Anterior cingulate cortex (tissue), 58 donors: ENCODE results near the gene TMEM163.

ENCODE experiments used
- DNase-seq, 58 donors: peaks; one replicate each; lab custom pipeline; 2025; lab: John Stamatoyannopoulos, UW

TMEM163 gene

GRCh38 chr2:134446383-134447017, 272.3 kb downstream of the TMEM163 start:
- peak in 14 of 58 donors; percentile 7 to 34 (median 12) for DNase-seq

GRCh38 chr2:134445985-134446382, 272.8 kb downstream of the TMEM163 start:
- no peak for DNase-seq

DNA sequence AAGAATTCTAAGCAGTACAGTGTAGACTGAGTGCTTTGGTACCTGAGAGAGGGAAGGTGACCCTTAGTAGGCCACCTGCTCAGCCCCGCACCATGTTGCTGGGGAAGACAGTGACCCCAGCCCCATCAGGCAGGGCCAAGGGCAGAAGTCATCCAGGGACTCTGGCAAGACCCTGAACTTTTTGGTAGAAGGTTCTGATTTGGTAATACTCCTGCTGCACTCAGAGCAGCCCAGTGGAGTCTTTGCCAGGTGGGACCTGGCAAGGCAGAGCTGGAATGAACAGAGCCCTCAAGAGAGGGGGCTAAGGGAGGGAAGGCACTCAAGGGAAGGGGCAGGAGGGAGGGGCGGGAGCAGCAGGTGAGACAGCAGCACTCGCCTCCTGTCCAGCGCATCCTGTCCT, 273.7 kb downstream of the TMEM163 start:
- DNase-seq, result no peak

- no peak for DNase-seq
Observed at GRCh38 chr2:134443814-134444480, 274.9 kb downstream of the TMEM163 start.

GRCh38 chr2:134441153-134441863, 277.5 kb downstream of the TMEM163 start:
- no peak for DNase-seq

- DNase-seq, result no peak
Observed at GRCh38 chr2:134440336-134440909, 278.4 kb downstream of the TMEM163 start.

GRCh38 chr2:134438371-134438770, 280.4 kb downstream of the TMEM163 start:
- no peak for DNase-seq

- DNase-seq, result no peak
Observed at GRCh38 chr2:134436706-134437105, 282.1 kb downstream of the TMEM163 start.

DNA sequence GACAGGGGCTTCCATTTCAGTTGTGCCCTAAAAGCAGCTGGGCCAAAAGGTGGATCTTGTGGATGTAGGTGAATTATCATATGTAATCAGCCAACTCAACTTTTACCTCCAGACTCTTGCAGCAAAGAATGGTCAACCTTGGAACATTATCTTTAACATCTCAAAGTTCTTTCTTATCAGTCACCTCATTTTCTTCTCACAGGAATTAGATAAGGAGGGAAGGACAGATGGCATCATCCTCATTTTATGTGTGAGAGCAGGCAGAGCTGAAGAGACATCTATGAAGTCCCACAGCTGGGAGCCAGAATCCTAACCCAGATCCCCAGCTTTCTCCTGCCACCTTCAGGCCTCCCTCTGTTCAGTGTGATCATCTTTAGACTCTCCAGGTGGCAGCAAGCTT, 282.9 kb downstream of the TMEM163 start:
- DNase-seq, result no peak

- DNase-seq, result no peak
Observed at GRCh38 chr2:134435505-134435904, 283.3 kb downstream of the TMEM163 start.

DNA sequence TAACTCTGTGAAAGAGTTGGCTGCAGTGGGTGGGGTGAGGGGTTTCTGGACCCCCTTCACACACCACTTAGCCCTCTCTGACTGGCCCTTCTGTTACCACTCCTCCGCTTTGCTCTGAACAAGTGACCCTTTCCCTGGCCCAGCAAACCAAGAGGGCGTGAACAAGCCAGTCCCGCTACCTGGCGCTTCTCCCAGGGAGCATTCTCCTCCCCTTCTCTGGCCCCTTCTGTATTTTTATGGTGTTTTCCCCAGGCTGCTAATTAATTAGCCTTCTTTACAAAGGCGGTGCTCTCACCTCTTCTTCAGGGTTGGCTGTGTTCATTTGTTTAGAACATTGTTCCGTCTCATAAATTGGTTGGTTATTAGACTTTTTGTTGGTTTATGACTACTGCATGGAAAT, 284.8 kb downstream of the TMEM163 start:
- DNase-seq, result peak in 14 of 58 donors; percentile 3 to 62 (median 24)

DNA sequence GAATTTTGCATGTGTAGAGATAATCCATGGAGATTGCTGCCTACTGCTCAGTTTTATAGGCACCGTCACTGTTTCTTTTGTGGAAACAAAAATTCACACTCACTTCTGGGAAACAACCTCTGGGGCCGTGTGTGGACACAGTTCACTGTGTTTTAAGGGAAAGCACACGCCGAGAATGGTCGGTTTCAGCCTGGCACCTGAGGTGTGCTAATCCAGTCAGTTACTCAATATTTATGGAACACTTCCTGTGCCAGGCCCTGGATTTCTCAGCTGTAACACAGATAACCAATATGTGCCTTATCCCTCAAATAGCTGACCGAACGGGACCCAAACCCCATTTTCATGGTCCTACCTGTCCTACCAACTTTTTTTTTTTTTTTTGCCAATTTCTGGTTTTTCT, 285.3 kb downstream of the TMEM163 start:
- no peak for DNase-seq

- no peak for DNase-seq
Observed at GRCh38 chr2:134432435-134432883, 286.3 kb downstream of the TMEM163 start.

GRCh38 chr2:134431838-134432434, 286.9 kb downstream of the TMEM163 start:
- DNase-seq, result no peak

- DNase-seq, result no peak
Observed at GRCh38 chr2:134429886-134430285, 288.9 kb downstream of the TMEM163 start.

- no peak for DNase-seq
Observed at GRCh38 chr2:134426721-134427120, 292.1 kb downstream of the TMEM163 start.

GRCh38 chr2:134425724-134426496, 292.9 kb downstream of the TMEM163 start:
- DNase-seq, result no peak

DNA sequence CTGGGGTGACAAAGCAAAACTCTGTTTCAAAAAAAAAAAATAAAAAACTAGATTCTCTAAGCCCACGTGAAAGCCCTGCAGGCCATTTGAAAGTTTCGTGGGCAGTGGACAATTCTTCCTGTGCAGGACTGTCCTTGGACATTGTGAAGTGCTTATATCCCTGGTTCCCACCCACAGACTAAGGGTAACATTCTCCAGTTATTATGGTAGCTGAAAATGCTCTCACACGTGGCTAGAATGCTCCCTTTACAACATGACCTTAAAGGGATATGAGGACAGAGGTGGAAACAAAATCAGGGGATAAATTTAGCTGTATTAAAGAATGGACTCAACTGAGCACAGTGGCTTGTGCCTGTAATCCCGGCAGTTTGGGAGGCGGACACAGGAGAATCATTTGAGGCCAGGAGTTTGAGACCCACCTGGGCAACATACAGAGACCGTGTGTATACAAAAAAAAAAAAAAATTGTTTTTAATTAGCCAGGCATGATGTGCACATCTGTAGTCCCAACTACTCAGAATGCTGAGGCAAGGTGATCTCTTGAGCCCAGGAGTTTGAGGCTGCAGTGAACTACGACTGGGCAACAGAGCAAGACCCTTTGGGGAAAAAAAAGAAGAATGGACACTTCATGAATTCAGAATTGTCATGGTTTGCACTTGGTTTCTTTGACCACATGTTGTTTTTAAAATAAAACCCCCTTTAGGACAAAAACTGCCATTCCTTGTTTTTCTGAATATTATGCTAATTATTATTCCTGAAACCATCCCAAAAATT, 297.1 kb downstream of the TMEM163 start:
- DNase-seq, result no peak

DNA sequence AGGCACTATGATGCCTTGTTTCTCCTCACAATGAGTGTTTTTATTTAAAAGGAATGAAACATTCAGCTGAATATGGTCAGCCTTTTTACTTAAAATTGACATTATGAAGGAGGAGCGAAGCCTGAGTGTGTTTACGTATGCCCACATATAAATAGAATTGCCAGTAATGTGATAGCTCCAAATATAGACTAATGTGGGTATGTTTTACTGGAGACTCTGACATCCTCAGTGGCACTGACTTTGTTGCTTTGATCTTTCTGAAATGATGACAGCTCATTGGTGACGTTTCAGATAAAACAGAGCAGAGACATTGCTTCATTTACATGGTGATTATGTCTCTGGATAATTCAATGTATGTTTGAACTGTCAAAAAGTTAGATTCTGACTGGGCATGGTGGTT, 297.9 kb downstream of the TMEM163 start:
- no peak for DNase-seq
